HG02973 (cell line): Measurements from ENCODE around the gene LDLRAD4.

Experiments
- ATAC-seq: cut with Tn5 transposase; IDR thresholded peaks from one replicate; pipeline ENCODE4 v1.9.1; 2021; ENCODE audit warnings: moderate library complexity; ENCODE audit not compliant: unreplicated experiment

LDLRAD4 gene

GRCh38 chr18:13454363-13455150 lies 236.0 kb downstream of the LDLRAD4 start:
- no peak for ATAC-seq

- no peak for ATAC-seq
These were observed 236.9 kb downstream of the LDLRAD4 start for GRCh38 chr18:13455471-13455870.

GRCh38 chr18:13455960-13456481 lies 237.5 kb downstream of the LDLRAD4 start:
- peak; percentile 71 for ATAC-seq

- no peak for ATAC-seq
These were observed 238.2 kb downstream of the LDLRAD4 start for GRCh38 chr18:13456736-13457271.

- ATAC-seq: no peak
These were observed 238.8 kb downstream of the LDLRAD4 start for GRCh38 chr18:13457327-13457726.

- ATAC-seq: no peak
These were observed 242.4 kb downstream of the LDLRAD4 start for GRCh38 chr18:13460946-13461345.

- no peak for ATAC-seq
These were observed 242.9 kb downstream of the LDLRAD4 start for GRCh38 chr18:13461469-13461868.

GRCh38 chr18:13461936-13462335 lies 243.4 kb downstream of the LDLRAD4 start:
- ATAC-seq: no peak

- no peak for ATAC-seq
These were observed 244.1 kb downstream of the LDLRAD4 start for GRCh38 chr18:13462686-13463085.

- ATAC-seq: no peak
These were observed 245.1 kb downstream of the LDLRAD4 start for GRCh38 chr18:13463526-13464210.

GRCh38 chr18:13464432-13465123 lies 246.0 kb downstream of the LDLRAD4 start:
- ATAC-seq: peak; percentile 91

GRCh38 chr18:13465124-13465446 lies 246.5 kb downstream of the LDLRAD4 start:
- ATAC-seq: peak; percentile 19

- peak; percentile 13 for ATAC-seq
These were observed 246.9 kb downstream of the LDLRAD4 start for GRCh38 chr18:13465476-13465875.

GRCh38 chr18:13470516-13471197 lies 252.1 kb downstream of the LDLRAD4 start:
- ATAC-seq: no peak

GRCh38 chr18:13471198-13471845 lies 252.8 kb downstream of the LDLRAD4 start:
- ATAC-seq: no peak

GRCh38 chr18:13471971-13472628 lies 253.5 kb downstream of the LDLRAD4 start:
- no peak for ATAC-seq

GRCh38 chr18:13473751-13474150 lies 255.2 kb downstream of the LDLRAD4 start:
- ATAC-seq: no peak

- ATAC-seq: no peak
These were observed 255.8 kb downstream of the LDLRAD4 start for GRCh38 chr18:13474336-13474735.

- ATAC-seq: no peak
These were observed 256.5 kb downstream of the LDLRAD4 start for GRCh38 chr18:13474907-13475545.
